GM13977 (cell line): ENCODE results near the gene PLEKHG5.
A peak's percentile ranks its signal among the peaks of the same experiment; 100 is the strongest.
"Not testable (repeated sequence)": the region's sequence is repeated elsewhere in the genome, so short reads cannot be mapped to it uniquely, and the experiment has no call there.

ENCODE experiments used
- DNase-seq: peaks from one replicate; pipeline ENCODE4 v3.0.0; 2012; ENCODE audit warnings: low spot score
- CTCF ChIP-seq: IDR thresholded peaks from 2 replicates; pipeline ENCODE4 v1.5.1; 2012; ENCODE audit warnings: mild to moderate bottlenecking, control low read depth; ENCODE audit not compliant: insufficient read depth; ENCODE audit errors: extremely low read depth, missing control alignments
- in situ Hi-C: fragments of 300-500 bp; cut with MboI; formaldehyde crosslinking; loops from one replicate; pipeline ENCODE4 v1.12.0; 2022; ENCODE audit warnings: low sequenced_read_pairs, low pct_unique_long_range_greater_than_20kb, mixed read lengths, inconsistent platforms; ENCODE audit not compliant: unreplicated experiment

PLEKHG5 gene

GRCh38 chr1:6440198-6441126 is 51.0 kb downstream of the PLEKHG5 start:
- peak; percentile 82 for DNase-seq
- in situ Hi-C loops: no loop called here
- TF ChIP-seq CTCF: peak; percentile 31

GRCh38 chr1:6438047-6438525 is 53.4 kb downstream of the PLEKHG5 start:
- TF ChIP-seq CTCF: peak; percentile 89
- peak; percentile 91 for DNase-seq
- in situ Hi-C loops: no loop called here

- DNase-seq, in situ Hi-C loops: not testable (repeated sequence)
These were observed 54.3 kb downstream of the PLEKHG5 start for GRCh38 chr1:6437012-6437700.

DNA sequence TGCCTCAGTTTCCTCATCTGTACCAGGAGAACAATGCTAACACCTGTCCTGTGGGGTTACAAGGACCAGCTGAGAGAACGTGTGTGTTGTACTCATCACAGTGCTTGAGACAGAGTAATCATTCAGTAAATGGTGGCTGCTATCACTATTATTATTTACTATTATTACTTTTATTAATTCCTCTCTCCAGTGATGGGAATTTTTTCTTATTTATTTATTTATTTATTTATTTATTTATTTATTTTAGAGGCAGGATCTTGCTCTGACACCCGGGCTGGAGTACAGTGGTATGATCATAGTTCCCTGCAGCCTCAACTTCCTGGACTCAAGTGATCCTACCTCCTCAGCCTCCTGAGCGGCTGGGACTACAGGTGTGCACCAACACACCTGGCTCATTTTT is 55.2 kb downstream of the PLEKHG5 start:
- in situ Hi-C loops, DNase-seq: not testable (repeated sequence)

DNA sequence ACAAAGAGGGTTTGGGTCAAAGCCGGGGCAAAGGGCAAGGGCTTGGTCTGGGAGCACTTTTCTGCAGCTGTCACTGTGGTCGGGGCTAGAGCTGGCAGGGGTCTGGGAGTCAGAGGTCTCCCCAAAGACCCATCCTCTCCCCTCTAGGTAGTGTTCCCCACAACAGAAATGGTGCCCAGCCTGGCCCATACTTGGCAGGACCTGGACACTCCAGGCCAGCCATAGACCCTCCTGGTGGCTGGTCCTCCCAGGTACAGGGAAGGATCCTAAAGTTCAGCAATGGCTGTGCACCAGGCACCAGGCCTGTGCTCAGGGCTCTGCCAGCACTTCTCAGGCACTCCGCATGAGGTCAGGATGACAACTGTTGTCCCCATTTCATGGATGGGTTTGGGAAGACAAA is 55.9 kb downstream of the PLEKHG5 start:
- no peak for DNase-seq
- no peak for TF ChIP-seq CTCF
- in situ Hi-C loops: no loop called here

DNA sequence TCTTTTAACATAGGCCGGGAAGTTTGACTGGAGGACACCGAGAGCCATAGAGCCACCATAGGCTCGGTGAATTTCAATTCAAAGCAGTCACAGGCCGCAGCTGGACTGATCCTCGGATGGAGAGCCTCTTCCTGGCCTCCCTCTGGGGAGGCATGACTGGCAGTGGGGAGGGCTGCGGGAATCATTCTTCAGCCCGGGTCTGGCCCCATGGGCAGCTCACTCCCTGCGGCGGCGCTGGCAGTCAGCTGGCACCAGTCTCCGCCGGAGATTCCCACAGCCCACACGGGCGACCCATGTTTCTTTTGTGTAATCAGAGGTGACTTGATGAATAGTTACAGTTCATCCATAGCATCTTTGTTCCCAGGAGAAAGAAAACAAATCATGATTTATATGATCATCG is 56.3 kb downstream of the PLEKHG5 start:
- no peak for TF ChIP-seq CTCF
- in situ Hi-C loops: no loop called here
- no peak for DNase-seq

GRCh38 chr1:6434186-6434585 is 57.3 kb downstream of the PLEKHG5 start:
- DNase-seq: no peak
- in situ Hi-C loops: no loop called here
- TF ChIP-seq CTCF: no peak

DNA sequence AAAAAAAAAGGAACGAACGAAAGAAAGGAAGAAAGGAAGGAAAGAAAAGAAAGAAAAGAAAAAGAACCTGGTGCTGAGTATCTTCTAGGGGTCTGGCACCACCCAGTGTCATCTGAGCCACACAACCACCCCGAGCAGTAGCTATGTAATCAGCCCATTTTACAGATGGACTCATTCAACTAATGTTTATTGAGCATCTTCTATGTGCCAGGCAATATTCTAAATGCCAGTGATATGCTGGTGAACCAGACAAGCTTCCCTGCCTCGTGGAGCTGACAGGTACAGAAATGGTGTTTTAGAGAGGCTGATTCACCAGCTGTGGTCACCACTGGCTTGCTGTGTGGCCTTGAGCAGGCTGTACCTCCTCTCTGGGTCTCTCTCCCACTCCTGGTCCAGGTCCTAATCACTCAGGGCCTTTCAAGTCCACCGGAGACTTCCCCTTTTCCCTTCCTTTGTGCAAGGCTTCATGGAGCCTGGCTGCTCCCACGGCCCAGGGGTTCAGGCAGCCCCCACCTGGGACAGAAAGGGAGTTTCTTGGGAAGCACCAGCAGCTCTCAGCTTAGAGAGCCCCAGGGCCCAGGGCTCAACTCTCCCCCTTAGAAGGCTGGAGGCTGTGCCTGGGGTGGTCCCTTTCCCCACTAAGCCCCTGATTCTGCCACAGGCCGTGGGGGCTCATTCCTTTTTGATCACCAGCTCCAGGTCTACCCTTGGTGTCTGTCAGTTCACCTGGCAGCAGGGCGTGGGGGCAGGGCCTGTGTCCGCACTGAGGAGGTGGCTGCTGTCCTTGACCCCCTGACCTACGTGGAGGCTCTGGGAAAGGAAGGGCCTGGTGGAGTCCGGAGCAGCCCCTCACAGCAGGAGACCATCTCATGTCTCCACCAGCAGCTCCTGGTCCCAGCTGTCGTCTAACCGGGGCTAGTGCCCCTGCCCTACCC is 59.6 kb downstream of the PLEKHG5 start:
- DNase-seq, in situ Hi-C loops: not testable (repeated sequence)

DNA sequence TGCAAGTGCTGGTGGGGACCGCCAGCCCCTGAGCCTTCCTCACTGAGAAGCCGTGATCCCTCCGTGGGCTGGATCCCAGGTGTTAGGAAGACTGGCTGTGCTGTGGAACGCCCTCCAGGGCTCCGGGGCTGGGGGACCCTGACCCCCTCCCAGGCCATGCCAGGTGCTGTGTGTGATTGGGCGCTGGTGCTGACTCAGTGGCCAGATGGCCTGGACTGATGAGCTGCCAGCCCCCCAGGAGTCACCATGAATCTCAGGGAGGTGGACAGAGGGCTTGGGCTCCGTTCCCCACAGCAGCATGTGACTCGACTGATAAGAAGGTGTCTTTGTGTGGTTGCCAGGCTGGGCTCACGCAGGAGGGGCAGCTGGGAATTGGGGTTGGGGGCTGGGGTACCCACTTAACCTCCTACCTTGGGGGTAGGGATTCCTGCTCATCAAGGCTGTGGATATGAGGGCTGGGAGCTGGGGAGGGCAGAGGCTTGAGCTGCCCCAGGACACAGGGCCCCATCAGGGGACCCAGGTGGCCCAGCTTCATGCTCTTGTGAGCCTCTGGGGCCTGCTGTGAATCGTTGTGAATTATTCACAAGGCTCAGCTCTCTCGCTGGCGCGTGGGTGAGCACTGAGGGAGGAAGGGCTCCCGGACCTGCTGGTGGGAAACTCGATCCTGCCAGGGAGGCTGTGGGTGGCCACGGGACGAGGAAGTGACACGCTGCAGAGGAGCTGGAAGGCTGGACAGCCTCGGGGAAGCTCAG is 61.6 kb downstream of the PLEKHG5 start:
- DNase-seq, in situ Hi-C loops: not testable (repeated sequence)

DNA sequence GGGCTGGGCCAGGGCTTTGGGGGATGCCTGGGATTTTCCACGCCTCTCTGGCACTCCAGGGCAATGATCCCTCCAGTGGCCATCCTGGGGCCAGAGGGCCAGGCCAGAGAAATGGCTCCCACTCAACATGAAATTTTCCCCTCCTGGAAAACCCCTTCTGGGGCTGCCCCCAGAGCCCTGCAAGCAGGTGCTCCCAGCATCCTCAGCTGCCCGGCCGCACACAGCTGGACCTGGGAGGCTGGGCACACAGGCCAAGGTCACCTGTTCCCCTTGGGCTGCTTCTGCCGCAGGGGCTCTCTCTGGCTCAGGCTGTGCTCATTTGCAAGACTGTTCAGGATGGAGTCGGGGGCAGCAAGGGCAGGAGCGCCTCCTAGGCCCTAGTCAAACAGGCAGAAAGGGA is 63.0 kb downstream of the PLEKHG5 start:
- DNase-seq, in situ Hi-C loops: not testable (repeated sequence)
